HepG2 (cell line): ENCODE results near the gene OGA. TPM values are rescaled to one million over a fixed set of nuclear protein-coding genes. Genes with fewer than 3 reads are reported as not detected.

Experiments used
- CHD4 ChIP-seq: fragments of 200-600 bp; sonication (generic); IDR thresholded peaks from 2 replicates; pipeline ENCODE4 v1.7.0; 2017; ENCODE audit warnings: mild to moderate bottlenecking, low read length, borderline replicate concordance
- CREBL2 ChIP-seq: sonication (generic); formaldehyde crosslinking; IDR thresholded peaks from 2 replicates; pipeline ENCODE4 v1.8.1; 2023; ENCODE audit warnings: missing genetic modification reagents, mild to moderate bottlenecking, borderline replicate concordance
- DR1 ChIP-seq: sonication (generic); formaldehyde crosslinking; IDR thresholded peaks from 2 replicates; pipeline ENCODE4 v1.8.0; 2021; ENCODE audit warnings: mild to moderate bottlenecking, missing genetic modification reagents, inconsistent platforms
- ETV5 ChIP-seq: IDR thresholded peaks from 2 replicates; pipeline ENCODE4 v1.6.1; 2018; ENCODE audit warnings: missing biosample characterization, missing genetic modification reagents, inconsistent platforms, borderline replicate concordance
- GMEB2 ChIP-seq: IDR thresholded peaks from 2 replicates; pipeline ENCODE4 v1.6.1; 2016; ENCODE audit warnings: missing biosample characterization, missing genetic modification reagents, low read depth
- HDAC2 ChIP-seq: sonication (generic); formaldehyde crosslinking; IDR thresholded peaks from 2 replicates; pipeline ENCODE4 v1.4.0; 2020; ENCODE audit warnings: missing genetic modification reagents
- KAT2B ChIP-seq: fragments of 150-350 bp; IDR thresholded peaks from 2 replicates; pipeline ENCODE4 v1.6.1; 2014; ENCODE audit warnings: low read depth, low read length, borderline replicate concordance
- MLLT10 ChIP-seq: sonication (generic); formaldehyde crosslinking; IDR thresholded peaks from 2 replicates; pipeline ENCODE4 v1.4.0; 2020; ENCODE audit warnings: missing genetic modification reagents
- REPIN1 ChIP-seq: sonication (generic); formaldehyde crosslinking; IDR thresholded peaks from 2 replicates; pipeline ENCODE4 v1.8.0; 2022; ENCODE audit warnings: missing genetic modification reagents, low read depth, mild to moderate bottlenecking, borderline replicate concordance
- U2AF1 ChIP-seq: fragments of 200-400 bp; formaldehyde crosslinking; optimal IDR thresholded peaks from 2 replicates; pipeline ENCODE3; 2017; ENCODE audit warnings: mild to moderate bottlenecking, low read depth, low read length
- UBTF ChIP-seq: sonication (generic); formaldehyde crosslinking; IDR thresholded peaks from 2 replicates; pipeline ENCODE4 v1.4.0; 2020; ENCODE audit warnings: mild to moderate bottlenecking, missing genetic modification reagents
- USF2 ChIP-seq, 2 experiments: sonication (generic) in 1 of 2; formaldehyde crosslinking in 1 of 2; IDR thresholded peaks; 2 replicates each; pipeline versions ENCODE4 v1.5.1 to v1.6.1; 2011 to 2020; ENCODE audit warnings: borderline replicate concordance in 1 of 2, low read depth in 1 of 2, low read length in 1 of 2, mild to moderate bottlenecking in 1 of 2, missing genetic modification reagents in 1 of 2, moderate library complexity in 1 of 2
- ZNF124 ChIP-seq: sonication (generic); formaldehyde crosslinking; IDR thresholded peaks from 2 replicates; pipeline ENCODE4 v1.4.0; 2020; ENCODE audit warnings: missing genetic modification reagents
- ZNF282 ChIP-seq: fragments of 450-650 bp; IDR thresholded peaks from 2 replicates; pipeline ENCODE4 v1.6.1; 2018; ENCODE audit not compliant: partially characterized antibody
- ZNF292 ChIP-seq: sonication (generic); formaldehyde crosslinking; IDR thresholded peaks from 2 replicates; pipeline ENCODE4 v1.8.1; 2022; ENCODE audit warnings: mild to moderate bottlenecking, low read depth, missing genetic modification reagents, borderline replicate concordance
- ZNF326 ChIP-seq: sonication (generic); formaldehyde crosslinking; IDR thresholded peaks from 2 replicates; pipeline ENCODE4 v1.4.0; 2020; ENCODE audit warnings: missing genetic modification reagents, borderline replicate concordance
- ZNF362 ChIP-seq: sonication (generic); formaldehyde crosslinking; IDR thresholded peaks from 2 replicates; pipeline ENCODE4 v1.4.0; 2020; ENCODE audit warnings: missing genetic modification reagents, mild to moderate bottlenecking, borderline replicate concordance
- ZNF460 ChIP-seq: sonication (generic); formaldehyde crosslinking; IDR thresholded peaks from 2 replicates; pipeline ENCODE4 v1.5.1; 2020; ENCODE audit warnings: missing genetic modification reagents, mild to moderate bottlenecking, borderline replicate concordance
- ZNF549 ChIP-seq: sonication (generic); formaldehyde crosslinking; IDR thresholded peaks from 2 replicates; pipeline ENCODE4 v1.5.0; 2020; ENCODE audit warnings: missing genetic modification reagents
- ZNF766 ChIP-seq: sonication (generic); formaldehyde crosslinking; IDR thresholded peaks from 2 replicates; pipeline ENCODE4 v1.5.0; 2020; ENCODE audit warnings: missing genetic modification reagents, borderline replicate concordance
- ZNF790 ChIP-seq: sonication (generic); formaldehyde crosslinking; IDR thresholded peaks from 2 replicates; pipeline ENCODE4 v1.8.0; 2022; ENCODE audit warnings: missing genetic modification reagents, mild to moderate bottlenecking, borderline replicate concordance
- polyA plus RNA-seq, 8 experiments: library from polyadenylated mRNA; depleted of rRNA in 3 of 8; stranded (reverse) in 7 of 8; unstranded in 1 of 8; fragments of >200 nt; fragmentation: Illumina TruSeq in 4 of 8; extraction: Trizol in 4 of 8; gene quantifications; 2 replicates each; pipeline versions ENCODE4 v1.2.1 to v1.2.3, GENCODE V29; 2011 to 2016; ENCODE audit warnings: low read depth in 4 of 8, missing spikeins in 1 of 8, mixed read lengths in 1 of 8; ENCODE audit not compliant: insufficient read depth in 1 of 8
- total RNA-seq, 5 experiments: library from RNA; depleted of rRNA; stranded (reverse); fragments of >200 nt; fragmentation: Illumina TruSeq; extraction: Trizol; gene quantifications; 2 replicates each; pipeline ENCODE4 v1.2.3, GENCODE V29; 2016; ENCODE audit warnings: low read depth in 1 of 5

OGA gene
- total and polyA plus RNA-seq, 2 of the 13 experiments (the other 11 are each of a cell fraction or from before 2014, with no cell fraction given), result 33.2 to 39.8 TPM

- TF ChIP-seq CHD4 (no peak), ZNF326 (no peak), ZNF549 (CRISPR knock-in tag) (no peak), USF2 (IDR thresholded peaks at IDR 0.05; ENCODE audit: low read depth, low read length) (no peak), USF2 (CRISPR knock-in tag; IDR thresholded peaks at IDR 0.05; ENCODE audit: borderline replicate concordance) (no peak), KAT2B (no peak), CREBL2 (CRISPR knock-in tag) (no peak), UBTF (CRISPR knock-in tag) (peak; percentile 64), REPIN1 (CRISPR knock-in tag) (peak; percentile 60; the same call in 1 of the 2 replicates), U2AF1 (no peak), GMEB2 (CRISPR knock-in tag) (no peak), DR1 (CRISPR knock-in tag) (peak; percentile 79; the same call in 1 of the 2 replicates), ZNF124 (CRISPR knock-in tag) (no peak; the same call in 1 of the 2 replicates), ZNF766 (0 out of 2 replicates have a peak, but pooled peaks have one; percentile 50), HDAC2 (no peak; the same call in 1 of the 2 replicates), ZNF790 (CRISPR knock-in tag) (no peak), ZNF460 (CRISPR knock-in tag) (no peak; the same call in 1 of the 2 replicates), MLLT10 (no peak), ZNF282 (no peak), ETV5 (CRISPR knock-in tag) (peak; percentile 58; the same call in 1 of the 2 replicates), ZNF292 (no peak), ZNF362 (CRISPR knock-in tag) (no peak)
Observed at GRCh38 chr10:101818119-101818871, at the start of gene OGA (continued).
